NCI-H146 treated with DMSO at 0.1 percent for 48 hours (cell line): ENCODE data around the gene RRP36.
"Not testable (repeated sequence)": the region's sequence is repeated elsewhere in the genome, so short reads cannot be mapped to it uniquely, and the experiment has no call there.

Experiments
- DNase-seq: peaks from one replicate; lab custom pipeline; 2025; ENCODE audit not compliant: unreplicated experiment; lab: John Stamatoyannopoulos, UW

Gene RRP36

GRCh38 chr6:43036712-43037111, 15.3 kb downstream of the RRP36 start:
- DNase-seq: no peak

- no peak for DNase-seq
Measured at GRCh38 chr6:43037197-43037596, 15.8 kb downstream of the RRP36 start.

GRCh38 chr6:43037706-43038105, 16.3 kb downstream of the RRP36 start:
- DNase-seq: no peak

GRCh38 chr6:43038727-43039126, 17.3 kb downstream of the RRP36 start:
- DNase-seq: no peak

GRCh38 chr6:43040542-43041257, 19.3 kb downstream of the RRP36 start:
- no peak for DNase-seq

- DNase-seq: not testable (repeated sequence)
Measured at GRCh38 chr6:43041475-43041874, 20.1 kb downstream of the RRP36 start.

GRCh38 chr6:43043310-43043709, 21.9 kb downstream of the RRP36 start:
- no peak for DNase-seq

GRCh38 chr6:43045371-43045930, 24.0 kb downstream of the RRP36 start:
- DNase-seq: no peak

- DNase-seq: no peak
Measured at GRCh38 chr6:43047998-43048397, 26.6 kb downstream of the RRP36 start.

- DNase-seq: no peak
Measured at GRCh38 chr6:43050981-43051380, 29.6 kb downstream of the RRP36 start.

GRCh38 chr6:43052225-43052841, 30.9 kb downstream of the RRP36 start:
- DNase-seq: no peak

- DNase-seq: no peak
Measured at GRCh38 chr6:43052842-43053544, 31.6 kb downstream of the RRP36 start.

GRCh38 chr6:43053545-43054205, 32.3 kb downstream of the RRP36 start, which contains the start of gene CUL7:
TSS of gene CUL7 (minus strand) at chr6:43053851. CDS start at chr6:43052788, 1,063 bp downstream.
- peak; percentile 97 for DNase-seq

- no peak for DNase-seq
Measured at GRCh38 chr6:43054206-43054943, 33.0 kb downstream of the RRP36 start.

GRCh38 chr6:43055966-43056365, 34.5 kb downstream of the RRP36 start:
- DNase-seq: no peak

- no peak for DNase-seq
Measured at GRCh38 chr6:43058531-43058930, 37.1 kb downstream of the RRP36 start.

GRCh38 chr6:43059168-43060033, 38.0 kb downstream of the RRP36 start, which contains the start of the genes KLC4 and MRPL2:
TSS of gene KLC4 (plus strand) at chr6:43059631. CDS start at chr6:43061336, 1,705 bp downstream.
TSS of gene MRPL2 (minus strand) at chr6:43059434. CDS start at chr6:43059381, 53 bp downstream.
- peak; percentile 100 for DNase-seq

- peak; percentile 65 for DNase-seq
Measured at GRCh38 chr6:43060034-43060754, 38.8 kb downstream of the RRP36 start.
